ENCODE results near the gene WNT1. TPM values are rescaled to one million over a fixed set of nuclear protein-coding genes. Genes with fewer than 3 reads are reported as not detected.

The WNT1 gene
- total and polyA plus RNA-seq, 2 donors (not counting 3 experiments of a cell fraction or from before 2014, with no cell fraction given), result not detected

DNA sequence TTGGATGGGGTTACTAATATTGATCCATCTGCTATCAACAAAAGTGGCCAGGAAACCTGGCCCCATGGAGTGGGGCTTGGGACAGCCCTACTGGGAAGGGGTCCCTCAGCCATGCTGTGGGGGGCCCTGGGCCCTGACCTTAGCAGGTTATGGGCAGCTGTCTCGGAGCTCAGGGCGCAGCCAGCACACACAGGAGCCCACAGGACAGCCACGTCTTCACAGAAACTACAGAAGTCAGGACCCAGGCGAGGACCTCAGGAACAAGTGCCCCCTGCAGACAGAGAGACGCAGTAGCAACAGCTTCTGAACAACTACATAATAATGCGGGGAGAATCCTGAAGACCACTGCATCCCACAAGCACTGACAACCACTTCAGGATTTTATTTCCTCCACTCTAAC is 41.0 kb upstream of the WNT1 start:
- Histone ChIP-seq H3K4me3 (replicated peaks in 1 of 3; ENCODE audit: insufficient read depth in 1 of 3, low read depth in 1 of 3, low read length in 3 of 3) (no peak overlapping the region), H3K79me2 (ENCODE audit: control insufficient read depth, insufficient read depth, low read length) (peaks cover 4% of the 10 kb centered on the region), H3K4me1 (ENCODE audit: control insufficient read depth, extremely low read depth, insufficient read depth, low read length) (no peaks in the 10 kb centered on the region), H3K9me3 (replicated peaks; ENCODE audit: control insufficient read depth, insufficient read depth, low read length) (no peaks in the 10 kb centered on the region), H3K27me3 (ENCODE audit: control insufficient read depth in 2 of 2, insufficient read depth in 2 of 2, low read length in 2 of 2) (no peaks in the 10 kb centered on the region), H3K9me1 (replicated peaks; ENCODE audit: control insufficient read depth, extremely low read depth, insufficient read depth, low read length) (no peaks in the 10 kb centered on the region), H3K27ac (ENCODE audit: insufficient read depth, low read depth, low read length) (no peak overlapping the region), H3K36me3 (ENCODE audit: control insufficient read depth in 2 of 2, extremely low read depth in 1 of 2, insufficient read depth in 2 of 2, low read length in 2 of 2) (peaks cover 20 to 56% of the 10 kb centered on the region in 2 experiments), H3K9ac (replicated peaks; ENCODE audit: extremely low read depth, insufficient read depth, low read length) (no peak overlapping the region), H4K20me1 (replicated peaks; ENCODE audit: control insufficient read depth, extremely low read depth, insufficient read depth, low read length) (peaks cover 7% of the 10 kb centered on the region), H2AFZ (ENCODE audit: low read depth, low read length) (no peak overlapping the region), H3K4me2 (ENCODE audit: insufficient read depth, low read length) (no peak overlapping the region)
- FAIRE-seq (no peak), DNase-seq (ENCODE audit: low read depth, low spot score) (no peak)
- intact Hi-C loops (cut with micrococcal nuclease), result loop anchor here (2.0 kb wide), 1 partner anchor 46 kb away; no protein-coding TSS in a partner anchor
- BruUV-seq (replicated peaks), result no TSS peak
- TF ChIP-seq, protein P1, sequence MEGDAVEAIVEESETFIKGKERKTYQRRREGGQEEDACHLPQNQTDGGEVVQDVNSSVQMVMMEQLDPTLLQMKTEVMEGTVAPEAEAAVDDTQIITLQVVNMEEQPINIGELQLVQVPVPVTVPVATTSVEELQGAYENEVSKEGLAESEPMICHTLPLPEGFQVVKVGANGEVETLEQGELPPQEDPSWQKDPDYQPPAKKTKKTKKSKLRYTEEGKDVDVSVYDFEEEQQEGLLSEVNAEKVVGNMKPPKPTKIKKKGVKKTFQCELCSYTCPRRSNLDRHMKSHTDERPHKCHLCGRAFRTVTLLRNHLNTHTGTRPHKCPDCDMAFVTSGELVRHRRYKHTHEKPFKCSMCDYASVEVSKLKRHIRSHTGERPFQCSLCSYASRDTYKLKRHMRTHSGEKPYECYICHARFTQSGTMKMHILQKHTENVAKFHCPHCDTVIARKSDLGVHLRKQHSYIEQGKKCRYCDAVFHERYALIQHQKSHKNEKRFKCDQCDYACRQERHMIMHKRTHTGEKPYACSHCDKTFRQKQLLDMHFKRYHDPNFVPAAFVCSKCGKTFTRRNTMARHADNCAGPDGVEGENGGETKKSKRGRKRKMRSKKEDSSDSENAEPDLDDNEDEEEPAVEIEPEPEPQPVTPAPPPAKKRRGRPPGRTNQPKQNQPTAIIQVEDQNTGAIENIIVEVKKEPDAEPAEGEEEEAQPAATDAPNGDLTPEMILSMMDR (IDR thresholded peaks at IDR 0.05; ENCODE audit: extremely low read depth in 1 of 2, insufficient read depth in 1 of 2, low read depth in 1 of 2, low read length in 2 of 2), result peak; percentile 12
- no peak for TF ChIP-seq POLR2A (IDR thresholded peaks at IDR 0.05; ENCODE audit: low read depth, low read length)
- CTCF ChIA-PET, result interaction anchor here (1.3 to 8.7 kb wide), 7 partner anchors 10 to 84 kb away, joined by 3 to 92 read pairs (median 9); partner anchors contain the start of genes DDX23 and FKBP11
- dilution Hi-C loops (cut with MboI; ENCODE audit: extremely low pct_ligation_motif_present, low sequenced_read_pairs), result no loop called here
- POLR2A ChIA-PET, result no interaction called here

DNA sequence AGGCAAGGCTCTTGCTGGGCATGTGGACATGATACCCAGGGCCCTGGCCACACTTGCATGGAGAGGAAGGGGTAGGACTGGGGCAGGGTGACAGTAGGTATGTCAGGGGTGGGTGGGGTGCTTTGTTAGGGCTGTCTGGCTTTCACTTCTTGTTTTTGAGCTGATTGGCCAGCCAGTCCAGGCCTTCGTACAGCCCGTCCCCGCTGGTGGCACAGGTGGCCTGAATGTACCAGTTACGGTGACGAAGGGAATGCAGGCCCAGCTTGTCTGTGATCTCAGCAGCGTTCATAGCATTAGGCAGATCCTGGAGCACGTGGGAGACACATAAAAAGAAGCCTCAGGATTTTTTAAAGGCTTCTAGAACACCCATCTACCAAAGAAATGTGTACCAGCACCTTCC is 39.3 kb upstream of the WNT1 start:
- Histone ChIP-seq H3K4me3 (replicated peaks in 1 of 3; ENCODE audit: insufficient read depth in 1 of 3, low read depth in 1 of 3, low read length in 3 of 3) (no peak overlapping the region), H3K4me2 (ENCODE audit: insufficient read depth, low read length) (no peak overlapping the region), H3K27me3 (ENCODE audit: control insufficient read depth in 2 of 2, insufficient read depth in 2 of 2, low read length in 2 of 2) (no peaks in the 10 kb centered on the region), H3K79me2 (ENCODE audit: control insufficient read depth, insufficient read depth, low read length) (peaks cover 15% of the 10 kb centered on the region), H3K4me1 (ENCODE audit: control insufficient read depth, extremely low read depth, insufficient read depth, low read length) (no peaks in the 10 kb centered on the region), H3K36me3 (ENCODE audit: control insufficient read depth in 2 of 2, extremely low read depth in 1 of 2, insufficient read depth in 2 of 2, low read length in 2 of 2) (peaks cover 16 to 53% of the 10 kb centered on the region in 2 experiments), H3K9me3 (replicated peaks; ENCODE audit: control insufficient read depth, insufficient read depth, low read length) (no peaks in the 10 kb centered on the region), H4K20me1 (replicated peaks; ENCODE audit: control insufficient read depth, extremely low read depth, insufficient read depth, low read length) (peaks cover 12% of the 10 kb centered on the region), H3K9ac (replicated peaks; ENCODE audit: extremely low read depth, insufficient read depth, low read length) (no peak overlapping the region), H3K27ac (ENCODE audit: insufficient read depth, low read depth, low read length) (no peak overlapping the region), H2AFZ (ENCODE audit: low read depth, low read length) (no peak overlapping the region), H3K9me1 (replicated peaks; ENCODE audit: control insufficient read depth, extremely low read depth, insufficient read depth, low read length) (no peaks in the 10 kb centered on the region)
- ChIA-PET CTCF (interaction anchor here (0.9 to 8.7 kb wide), 5 partner anchors 14 to 85 kb away, joined by 3 to 92 read pairs (median 5); partner anchors contain the start of genes DDX23 and FKBP11), POLR2A (no interaction called here)
- dilution Hi-C loops (cut with MboI; ENCODE audit: extremely low pct_ligation_motif_present, low sequenced_read_pairs) (no loop called here), intact Hi-C loops (cut with micrococcal nuclease) (no loop called here)
- DNase-seq (ENCODE audit: low read depth, low spot score), result no peak
- BruUV-seq (replicated peaks), result no TSS peak
- TF ChIP-seq, protein P2, sequence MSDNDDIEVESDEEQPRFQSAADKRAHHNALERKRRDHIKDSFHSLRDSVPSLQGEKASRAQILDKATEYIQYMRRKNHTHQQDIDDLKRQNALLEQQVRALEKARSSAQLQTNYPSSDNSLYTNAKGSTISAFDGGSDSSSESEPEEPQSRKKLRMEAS (IDR thresholded peaks at IDR 0.05; ENCODE audit: insufficient read depth, insufficient read length), result no peak
- TF ChIP-seq JUN (IDR thresholded peaks at IDR 0.05; ENCODE audit: borderline replicate concordance, insufficient read depth, insufficient read length, low read depth) (no peak), MYC (IDR thresholded peaks at IDR 0.05; ENCODE audit: low read depth, low read length) (no peak), POLR2AphosphoS5 (IDR thresholded peaks at IDR 0.05; ENCODE audit: insufficient read depth, low read depth, low read length) (no peak), EZH2 (IDR thresholded peaks at IDR 0.05; ENCODE audit: borderline replicate concordance, low read depth, low read length, severe bottlenecking) (no peak), POLR2A (IDR thresholded peaks at IDR 0.05; ENCODE audit: low read depth, low read length) (no peak)
- TF ChIP-seq, protein P1 (IDR thresholded peaks at IDR 0.05; ENCODE audit: extremely low read depth in 1 of 2, insufficient read depth in 1 of 2, low read depth in 1 of 2, low read length in 2 of 2), result no peak
- FAIRE-seq, result no peak

Data from endothelial cell of umbilical vein (primary cell).